Posterior cingulate gyrus (tissue), 11 donors: ENCODE results near the gene TSPOAP1.

Experiments
- DNase-seq, 10 donors: peaks; one replicate each; pipeline versions ENCODE4 v3.0.0 to v3.0.0-alpha.2; 2020 to 2021; ENCODE audit warnings: mixed read lengths in 3 of 10
- intact Hi-C: fragments of 100-400 bp; cut with DNase I; formaldehyde crosslinking; loops from one replicate; pipeline ENCODE4 v1.15.1; 2023

TSPOAP1 gene

DNA sequence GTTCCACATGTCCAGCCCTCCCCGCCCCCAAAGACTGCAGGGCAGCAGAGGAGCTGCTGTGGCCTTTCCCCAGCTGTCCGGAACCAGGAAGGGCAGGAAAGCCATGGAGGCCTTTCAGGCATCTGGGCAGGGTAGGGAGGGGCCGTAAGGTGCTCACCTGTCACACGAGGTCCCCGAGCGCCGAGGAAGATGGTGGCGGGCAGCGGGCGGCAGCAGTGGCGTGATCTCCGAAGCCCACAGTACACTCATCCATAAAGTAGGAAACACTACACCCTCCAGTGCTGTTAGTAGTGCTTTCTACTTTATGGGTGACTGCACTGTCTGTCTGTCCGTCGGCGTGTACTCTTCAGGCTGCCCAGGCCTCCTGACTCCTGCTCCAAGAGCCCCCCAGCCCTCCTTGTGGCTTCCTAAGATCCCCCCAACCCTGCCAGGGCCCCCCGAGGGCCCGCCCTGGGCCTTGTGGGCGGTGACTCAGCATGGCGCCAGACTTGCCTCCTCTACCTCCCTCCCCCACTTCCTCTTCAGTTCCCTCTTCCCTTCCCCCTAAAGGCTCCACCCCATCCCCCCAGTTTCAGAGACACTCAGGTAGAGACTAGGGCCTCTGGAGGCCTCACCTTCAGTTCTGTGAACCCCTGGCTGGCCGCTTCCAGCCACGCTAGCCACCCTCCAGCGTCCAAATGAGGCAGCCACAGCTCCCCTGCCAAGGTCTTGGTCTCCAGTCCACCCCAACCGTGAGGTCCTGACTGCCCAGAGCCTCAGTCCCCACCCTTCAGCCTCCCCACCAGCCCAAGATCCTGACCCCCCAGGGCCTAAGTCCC is 2.6 kb upstream of the TSPOAP1 start:
- intact Hi-C loops = no loop called here
- DNase-seq = peak in 2 of 10 donors; percentile 66 to 75

DNA sequence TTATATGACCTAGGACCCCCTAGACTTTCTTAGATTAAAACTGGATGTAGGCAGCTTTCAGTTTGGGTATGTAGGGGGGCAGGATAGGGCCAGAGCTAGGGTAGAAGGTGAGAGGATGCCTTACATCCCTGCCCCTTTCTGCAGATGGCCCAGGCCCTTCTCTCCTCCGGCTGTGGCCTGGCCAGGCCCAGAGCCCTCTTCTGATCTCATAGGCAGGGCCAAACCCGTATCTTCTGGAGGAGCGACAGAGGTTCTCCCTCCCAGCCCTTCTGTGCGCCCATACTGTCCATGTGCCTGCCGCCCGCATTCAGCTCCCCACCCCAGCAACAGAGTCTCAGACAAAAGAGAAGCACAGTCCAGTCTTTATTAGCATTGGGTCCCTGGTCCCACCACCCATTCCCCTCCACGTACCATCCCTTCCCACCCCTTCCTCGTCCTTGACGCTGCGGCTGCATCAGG is 2.0 kb upstream of the TSPOAP1 start:
- DNase-seq = peak in 3 of 10 donors; percentile 12 to 47 (median 24)
- intact Hi-C loops = no loop called here

DNA sequence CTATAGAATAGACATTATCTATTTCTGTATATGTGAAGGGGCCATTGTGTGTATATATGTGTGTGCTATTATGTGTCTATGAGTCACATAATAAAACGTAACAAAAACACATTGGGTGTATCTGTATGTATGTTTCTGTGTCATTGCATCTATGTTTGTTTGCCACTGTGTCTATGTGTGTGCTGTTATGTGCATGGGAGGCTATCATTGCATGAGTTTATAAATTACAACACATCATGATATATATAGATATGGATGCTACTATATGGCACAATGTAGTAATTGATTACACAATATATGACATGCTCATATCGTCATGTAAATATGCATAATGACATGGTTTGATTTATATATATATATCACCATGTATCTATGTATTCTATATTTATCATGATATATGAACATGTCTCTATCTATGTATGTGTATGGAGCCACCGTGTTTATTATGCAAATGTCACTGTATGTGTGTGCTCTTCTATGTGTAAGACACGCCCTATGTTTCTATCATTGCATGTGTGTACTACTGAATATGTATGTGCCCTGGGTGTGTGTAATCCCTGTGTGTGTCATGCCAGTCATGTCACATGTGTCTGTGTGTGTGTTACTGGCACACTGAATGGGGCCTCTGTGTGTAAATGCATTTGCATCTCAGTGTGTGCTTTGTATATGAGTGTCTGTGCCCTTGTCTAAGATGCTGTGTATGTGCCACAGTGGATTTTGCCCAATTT is 1.4 kb upstream of the TSPOAP1 start:
- intact Hi-C loops = no loop called here
- peak in 2 of 10 donors; percentile 3 for DNase-seq

DNA sequence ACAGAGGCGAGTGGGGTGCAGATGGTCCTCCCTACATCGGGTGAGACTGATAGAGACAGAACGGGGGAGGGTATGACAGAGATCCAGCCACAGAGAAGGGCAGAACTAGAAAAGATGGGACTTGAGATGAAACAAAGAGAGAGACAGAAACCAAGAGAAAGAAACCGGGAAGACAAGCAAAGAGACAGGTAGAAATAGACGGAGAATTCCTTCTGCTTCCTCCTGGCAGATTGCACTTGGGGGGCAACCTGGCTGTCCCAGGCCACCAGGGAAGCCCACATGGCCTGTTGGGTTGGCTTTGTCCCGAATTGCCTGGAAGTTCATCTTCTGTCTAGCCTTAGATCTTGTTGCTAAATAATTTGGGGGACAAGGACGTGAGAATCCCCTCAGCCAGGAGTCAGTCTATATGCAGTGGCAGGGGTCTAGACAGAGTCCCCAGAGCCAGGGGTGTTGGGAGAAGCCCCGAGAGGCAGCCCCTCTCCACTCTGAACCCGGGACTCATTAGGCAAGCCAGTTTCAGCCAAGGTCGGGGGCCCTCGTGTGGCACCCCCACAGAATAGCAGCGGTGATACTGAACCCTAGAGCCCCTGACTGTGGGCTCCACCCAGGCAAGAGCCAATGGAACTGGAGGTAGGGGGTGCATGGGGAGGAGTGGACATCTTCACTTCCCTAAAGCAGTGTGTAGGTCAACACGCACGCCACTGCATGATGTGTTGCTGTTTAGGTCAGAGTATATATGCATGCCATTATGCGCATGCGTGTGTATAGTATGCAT is 627 bp upstream of the TSPOAP1 start:
- DNase-seq = peak in 6 of 10 donors; percentile 42 to 93 (median 71)
- intact Hi-C loops = no loop called here

DNA sequence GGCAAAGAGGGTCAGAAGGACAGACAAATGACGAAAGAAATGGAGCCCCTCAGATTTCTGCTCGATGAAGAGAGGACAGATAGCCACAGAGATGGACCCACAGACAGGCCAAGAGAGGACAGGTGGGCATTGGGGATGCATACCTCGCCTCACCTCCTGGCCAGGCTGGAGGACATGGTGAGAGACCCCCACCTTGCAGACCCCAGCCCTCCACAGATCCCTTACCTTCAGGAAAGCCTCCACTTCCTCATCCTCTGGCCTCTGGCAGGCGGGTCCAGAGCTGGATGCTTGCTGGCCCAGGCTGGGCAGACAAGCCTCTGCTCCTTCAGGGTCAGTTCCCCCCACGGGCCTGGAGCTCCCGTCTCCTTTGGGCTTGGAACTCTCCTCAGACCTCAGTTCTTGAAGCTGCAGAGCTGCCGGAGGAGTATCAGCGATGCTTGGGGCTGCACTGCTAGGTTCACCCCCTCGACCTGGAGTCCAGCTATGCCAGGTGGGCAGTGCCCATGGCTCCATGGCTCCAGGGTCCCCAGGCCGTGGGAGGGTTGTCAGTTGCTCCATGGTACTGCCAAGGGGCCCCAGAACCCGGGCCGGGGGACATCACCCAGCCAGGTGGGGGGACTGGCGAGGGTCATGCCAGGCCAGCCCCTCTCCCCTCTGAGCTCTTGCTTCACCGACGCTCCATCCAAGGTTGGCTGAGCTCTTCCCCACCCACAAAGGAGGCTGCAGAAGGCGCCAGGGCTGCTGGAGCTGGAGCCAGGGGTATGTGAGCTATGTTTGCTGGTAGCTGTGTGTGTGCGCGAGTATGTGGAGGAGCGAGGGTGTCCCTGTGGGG is 1.0 kb downstream of the TSPOAP1 start:
- peak in 3 of 10 donors; percentile 42 to 88 (median 77) for DNase-seq
- intact Hi-C loops = no loop called here

DNA sequence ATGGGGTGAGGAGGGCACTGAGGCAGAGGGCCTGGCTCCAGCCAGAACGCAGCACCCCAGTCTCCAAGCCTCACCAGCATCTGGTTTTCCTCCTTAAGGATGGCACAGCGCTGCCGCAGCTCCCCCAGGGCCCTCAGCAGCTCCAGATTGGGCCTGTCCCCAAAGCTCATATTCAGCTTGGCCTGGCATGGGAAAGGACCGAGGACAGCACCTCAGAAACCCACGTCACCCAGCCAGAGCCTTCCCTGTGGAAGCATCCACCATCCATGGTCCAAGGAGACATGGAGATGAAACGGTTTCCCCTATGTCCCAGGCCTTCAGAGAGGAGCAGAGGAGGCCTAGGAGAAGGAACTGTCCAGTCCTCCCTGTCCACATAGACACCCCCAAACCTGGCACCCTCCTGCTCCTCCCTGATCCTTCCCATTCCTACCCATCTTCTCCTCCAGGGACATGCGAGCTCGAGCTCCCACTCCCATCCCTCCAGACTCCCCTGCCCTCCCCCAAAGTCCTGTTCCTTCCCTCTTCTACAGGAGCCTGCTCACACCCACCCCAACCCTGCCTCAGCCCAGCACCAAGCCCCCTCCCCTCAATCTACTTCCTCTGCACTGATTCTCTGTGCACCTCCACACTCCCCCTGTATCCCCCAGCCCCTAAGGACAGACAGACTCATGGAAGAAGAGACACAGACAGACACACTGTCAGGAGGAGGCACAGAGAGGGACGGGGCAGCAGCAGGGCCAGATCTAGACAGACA is 1.8 kb downstream of the TSPOAP1 start:
- peak in 3 of 10 donors; percentile 72 to 80 (median 72) for DNase-seq
- intact Hi-C loops = no loop called here

DNA sequence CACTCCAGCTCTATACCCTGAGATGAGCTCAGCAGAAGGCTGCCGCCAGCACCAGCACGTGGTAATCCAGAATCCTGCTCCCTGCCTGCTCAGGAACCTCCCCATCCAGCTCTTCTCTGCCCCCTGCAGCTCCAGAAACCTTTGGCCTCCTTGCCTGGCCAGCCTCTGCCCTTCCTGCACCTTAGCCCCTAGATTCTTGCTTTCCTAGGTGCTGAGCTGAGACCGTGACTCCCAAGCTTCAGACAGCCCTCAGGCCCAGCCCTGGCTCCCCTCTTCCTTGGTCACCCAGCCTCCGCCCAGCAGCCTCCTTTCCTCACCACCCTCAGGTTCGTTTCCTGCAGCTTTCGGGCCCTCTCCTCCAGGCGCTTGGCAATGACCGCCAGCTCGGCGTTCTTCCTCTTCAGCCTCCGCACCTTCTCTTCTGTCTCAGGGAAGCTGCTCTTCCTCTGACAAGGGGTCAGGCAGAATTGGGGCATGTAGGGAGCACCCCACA is 2.6 kb downstream of the TSPOAP1 start:
- intact Hi-C loops = no loop called here
- peak in 4 of 10 donors; percentile 61 to 91 (median 86) for DNase-seq

DNA sequence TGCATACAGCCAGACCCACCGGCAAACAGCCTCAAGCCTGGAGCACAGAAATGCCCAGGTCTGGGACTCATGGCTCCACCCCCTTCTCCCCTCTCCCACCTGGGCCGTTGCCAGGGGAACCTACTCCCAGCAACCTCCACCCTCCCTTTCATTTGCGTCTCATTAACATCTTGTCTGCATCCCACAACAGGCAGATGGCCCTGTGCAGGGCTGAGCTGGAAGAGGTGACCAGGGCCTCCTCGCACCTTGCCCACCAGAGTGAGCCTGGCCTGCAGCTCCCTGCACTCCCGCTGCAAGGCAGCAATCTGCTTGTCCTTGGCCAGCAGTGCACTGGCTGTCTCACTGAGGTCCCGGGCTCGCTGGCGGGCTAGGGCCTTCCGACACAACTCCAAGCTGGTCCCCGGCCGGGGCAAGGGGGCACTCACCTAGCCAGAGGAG is 3.3 kb downstream of the TSPOAP1 start:
- intact Hi-C loops = no loop called here
- DNase-seq = peak in 3 of 10 donors; percentile 80 to 85 (median 83)

DNA sequence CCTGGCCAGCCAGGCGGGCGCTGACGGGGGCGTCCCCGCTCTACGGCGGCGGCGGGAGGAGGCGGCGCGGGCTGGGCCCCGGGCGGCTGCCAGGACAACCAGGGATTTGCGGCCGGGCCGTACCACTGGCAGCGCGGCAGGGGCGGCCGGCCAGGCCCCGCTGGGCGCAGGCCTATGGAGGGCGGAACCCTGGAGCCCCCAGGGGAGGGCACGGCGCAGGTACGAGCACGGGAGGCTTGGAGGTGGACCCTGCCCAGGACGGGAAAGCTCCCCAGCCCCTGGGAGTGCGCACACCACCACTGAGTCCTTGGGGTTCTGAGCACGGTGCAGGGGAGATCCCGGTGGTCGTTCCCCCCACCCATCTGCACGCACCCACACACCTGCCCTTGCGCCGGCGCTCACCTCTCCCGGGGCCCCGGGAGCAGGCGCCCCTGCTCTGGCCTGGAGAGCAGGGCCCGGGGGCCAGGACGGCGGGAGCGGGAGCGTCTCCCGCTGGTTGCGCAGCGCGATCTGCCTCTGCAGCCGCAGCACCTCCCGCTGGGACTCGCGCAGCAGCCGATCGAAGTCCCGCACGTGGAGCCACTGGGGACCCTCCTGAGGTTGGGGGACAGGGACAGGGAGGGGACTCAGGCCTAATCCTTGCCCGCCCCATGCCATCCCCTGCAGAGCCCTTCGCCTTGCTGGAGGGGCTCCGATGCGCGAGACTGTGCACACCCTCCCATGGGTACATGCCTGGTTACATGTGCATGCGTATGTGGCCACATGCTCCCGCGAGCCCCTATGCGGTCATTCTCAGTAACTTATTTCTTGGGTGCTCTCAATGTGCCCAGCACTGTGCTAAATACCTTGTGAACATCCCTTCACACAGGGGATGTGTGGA is 3.9 kb downstream of the TSPOAP1 start:
- intact Hi-C loops = no loop called here
- peak in 3 of 10 donors; percentile 80 to 90 (median 89) for DNase-seq

DNA sequence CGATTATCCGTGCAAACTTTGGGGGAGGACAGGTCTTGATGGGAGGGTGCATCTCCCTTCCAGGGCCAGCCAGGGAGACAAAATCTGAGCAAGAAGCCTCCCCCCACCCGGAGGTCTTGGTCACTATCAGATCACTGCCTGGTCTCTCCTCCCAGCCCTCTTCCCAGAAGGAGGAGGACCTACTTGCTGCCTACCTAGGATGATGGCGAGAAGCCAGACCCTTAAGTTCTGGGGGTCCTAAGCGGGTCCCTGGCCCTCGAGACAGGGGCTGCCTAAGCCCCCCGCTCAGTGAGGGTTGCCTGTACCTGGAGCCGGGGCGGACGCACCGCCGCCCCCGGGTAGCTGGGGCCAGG is 4.6 kb downstream of the TSPOAP1 start:
- intact Hi-C loops = no loop called here
- DNase-seq = no peak

DNA sequence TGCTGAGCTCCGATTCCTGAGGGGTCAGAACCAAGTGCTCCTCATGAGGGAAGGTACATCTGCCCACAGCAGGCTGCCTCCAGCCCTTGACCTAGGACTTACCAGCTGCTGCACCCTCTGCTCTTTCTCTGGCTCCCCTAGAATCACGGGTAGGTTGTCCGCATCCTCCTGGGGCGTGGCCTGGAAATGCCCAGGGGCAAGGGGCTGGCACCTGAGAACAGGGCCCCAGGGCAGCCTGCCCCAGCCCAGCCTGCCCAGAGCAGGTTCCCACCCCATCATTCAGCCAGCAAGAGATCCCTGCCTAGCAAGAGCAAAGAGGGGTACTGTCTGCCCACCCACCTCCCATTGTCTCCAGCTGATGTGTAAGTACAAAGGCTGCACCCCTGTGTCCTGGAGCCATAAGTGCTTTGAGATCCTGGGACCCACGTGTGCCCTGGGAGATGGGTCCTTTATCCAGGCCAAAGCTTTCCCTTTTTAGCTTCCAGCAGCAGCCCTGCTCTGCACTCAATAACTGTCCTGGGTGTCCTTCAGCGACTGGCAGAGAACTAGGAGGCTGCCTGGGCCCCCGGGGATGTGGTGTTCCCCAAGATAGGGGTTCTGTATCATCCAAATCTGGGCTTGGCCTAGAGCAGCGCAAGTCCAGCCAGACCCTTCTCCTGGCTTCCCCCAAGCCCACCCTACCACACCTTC is 5.1 kb downstream of the TSPOAP1 start:
- DNase-seq = peak in 3 of 10 donors; percentile 60 to 79 (median 75)
- intact Hi-C loops = no loop called here

DNA sequence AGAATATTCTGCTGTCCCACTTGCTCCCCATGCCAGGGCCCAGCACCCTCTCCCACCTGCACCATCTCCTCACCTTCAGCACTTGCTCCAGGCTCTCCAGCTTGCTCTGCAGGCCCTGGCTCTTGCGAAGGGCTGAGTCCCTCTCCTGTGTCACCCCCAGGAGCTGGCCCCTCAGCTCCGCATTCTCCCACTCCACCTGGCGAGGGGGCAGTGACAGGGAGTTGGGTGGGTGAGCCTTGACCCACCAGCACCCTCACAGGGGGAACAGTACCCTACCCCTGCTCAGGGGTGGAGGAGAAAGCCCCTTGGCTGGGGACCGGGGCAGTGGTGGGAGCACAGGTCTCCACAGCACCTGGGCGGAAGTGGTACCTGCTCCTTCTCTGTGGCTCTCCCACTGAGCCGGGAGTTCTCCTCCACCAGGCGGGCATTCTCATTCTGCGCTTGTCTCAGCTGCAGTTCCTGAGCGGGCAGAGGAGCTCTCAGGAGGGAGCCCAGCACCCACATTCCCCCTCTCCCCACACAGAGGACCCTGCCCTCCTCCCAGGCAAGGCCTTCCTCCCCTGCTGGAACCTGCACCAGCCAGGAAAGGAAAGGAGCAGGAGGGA is 5.9 kb downstream of the TSPOAP1 start:
- intact Hi-C loops = no loop called here
- DNase-seq = peak in 3 of 10 donors; percentile 62 to 67 (median 67)

DNA sequence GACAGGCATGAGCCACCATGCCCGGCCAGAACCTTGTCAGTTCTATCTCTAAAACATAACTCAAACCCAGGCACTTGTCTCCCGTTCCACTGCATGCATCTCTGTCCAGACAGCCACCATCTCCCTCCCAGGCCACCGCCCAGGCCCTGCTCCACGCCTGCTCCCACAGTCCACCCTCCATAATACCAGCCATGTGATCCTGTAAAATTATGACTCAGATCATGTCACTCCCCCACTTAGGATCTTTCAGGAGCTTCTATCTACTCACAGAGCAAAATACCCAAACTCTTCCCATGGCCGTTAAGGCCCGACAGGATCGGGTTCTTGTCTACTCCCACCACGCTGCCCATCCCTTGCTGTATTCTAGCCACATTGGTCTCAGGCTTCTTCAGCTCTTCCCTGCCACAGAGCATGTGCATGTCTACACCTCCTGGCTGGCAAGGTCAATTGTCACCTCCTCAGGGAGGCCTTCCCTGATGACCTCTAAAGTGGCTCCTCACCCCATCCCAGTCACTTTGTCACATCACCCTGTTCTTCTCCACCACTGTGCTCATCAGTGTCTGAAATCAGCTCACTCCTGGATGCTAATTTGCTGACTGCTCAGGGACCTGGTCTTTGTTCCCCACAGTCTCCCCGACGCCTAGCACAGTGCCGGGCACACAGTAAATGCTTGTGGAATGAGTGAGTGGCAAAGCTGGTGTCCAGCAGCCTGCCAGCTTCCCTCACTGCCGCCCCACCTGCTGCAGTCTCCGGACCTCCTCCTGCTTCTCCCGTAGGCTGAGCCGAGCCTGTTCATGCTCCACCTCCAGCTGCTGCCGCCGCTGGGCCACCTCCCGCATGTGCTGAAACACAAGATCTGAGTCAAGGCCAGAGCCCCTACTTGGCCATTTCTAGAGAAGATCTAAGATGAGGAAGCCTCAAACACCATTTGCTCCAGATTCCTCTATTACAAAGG is 6.7 kb downstream of the TSPOAP1 start:
- intact Hi-C loops = no loop called here

DNA sequence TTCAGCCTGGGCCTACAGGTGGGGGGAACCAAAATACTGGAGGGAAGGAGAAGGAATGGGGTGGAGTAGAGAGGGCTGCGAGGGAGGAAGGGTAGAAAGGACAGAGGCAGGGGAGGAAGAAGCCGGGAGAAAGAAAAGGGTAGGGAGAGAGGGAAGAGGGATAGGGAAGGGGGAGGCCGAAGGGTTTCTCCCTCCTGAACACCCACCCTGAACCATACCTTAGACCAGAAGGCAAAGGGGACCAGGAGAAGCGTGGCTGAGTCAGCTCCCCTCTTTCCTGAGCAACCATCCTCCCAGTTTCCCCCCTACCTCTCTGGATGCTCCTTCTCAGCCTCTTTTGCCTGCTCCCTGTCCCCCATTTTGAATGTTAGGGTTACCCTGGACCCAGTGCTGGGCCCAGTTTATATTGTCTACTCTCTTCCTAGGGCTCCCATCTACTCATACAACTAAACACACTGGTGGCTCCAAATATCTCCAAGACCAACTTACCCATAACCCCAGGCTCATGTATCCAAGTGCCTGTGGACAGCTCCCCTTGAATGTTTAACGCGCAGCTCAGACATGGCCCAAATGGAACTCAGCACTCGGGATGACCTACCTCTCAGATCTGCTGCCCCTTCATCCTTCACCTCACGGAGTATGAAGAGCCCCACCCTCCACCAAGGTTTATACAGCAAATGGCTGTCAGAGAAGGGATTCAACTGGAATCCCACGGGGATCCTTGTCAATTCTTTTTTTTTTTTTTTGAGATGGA is 7.8 kb downstream of the TSPOAP1 start:
- peak in 4 of 10 donors; percentile 2 to 16 (median 8) for DNase-seq
- intact Hi-C loops = no loop called here

More for the DNA sequence above, 6.7 kb downstream of the TSPOAP1 start:
- DNase-seq = peak in 3 of 10 donors; percentile 73 to 83 (median 82)

DNA sequence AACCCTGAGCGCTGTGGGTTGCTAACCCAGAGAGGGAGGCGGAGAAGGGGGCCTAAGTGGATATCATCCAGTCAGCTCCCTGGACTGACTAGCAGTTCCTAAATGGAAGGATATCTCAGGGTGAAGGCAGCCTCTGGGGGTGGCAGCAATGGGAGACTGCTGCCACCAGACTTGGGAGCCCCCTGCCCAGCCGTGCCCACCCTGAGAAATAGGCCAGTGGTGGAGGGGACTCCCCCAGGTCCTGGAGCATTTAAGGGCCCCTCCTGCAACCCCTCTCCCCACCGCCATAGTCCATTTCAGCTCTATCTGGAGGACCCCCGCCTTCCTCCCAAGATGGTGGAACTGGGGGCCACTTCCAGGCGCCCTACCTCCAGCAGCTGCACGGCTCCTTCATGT is 8.4 kb downstream of the TSPOAP1 start:
- DNase-seq = peak in 3 of 10 donors; percentile 26 to 45 (median 36)

More for the DNA sequence above, 8.4 kb downstream of the TSPOAP1 start:
- intact Hi-C loops = no loop called here
